NK-92 treated with Interleukin-12 subunit alpha and Interleukin-12 subunit beta, amount 100 ng/mL, for 24 hours (cell line): Measurements from ENCODE around the gene GNG7.

ENCODE experiments used
- DNase-seq: peaks from one replicate; lab custom pipeline; 2025; lab: John Stamatoyannopoulos, UW

GNG7 gene

GRCh38 chr19:2462635-2463421 lies 239.7 kb downstream of the GNG7 start:
- DNase-seq, result no peak

GRCh38 chr19:2461751-2462634 lies 240.5 kb downstream of the GNG7 start:
- peak; percentile 42 for DNase-seq
